GM20000 (cell line): ENCODE measurements around the gene CRYBG2.

Experiments
- DNase-seq: peaks from one replicate; pipeline ENCODE4 v3.0.0; 2012; ENCODE audit warnings: low spot score
- TF ChIP-seq, protein P1 (sequence below): IDR thresholded peaks from 2 replicates; pipeline ENCODE4 v1.5.1; 2012; ENCODE audit warnings: mild to moderate bottlenecking, control low read depth; ENCODE audit errors: extremely low read depth, missing control alignments

CRYBG2 gene

DNA sequence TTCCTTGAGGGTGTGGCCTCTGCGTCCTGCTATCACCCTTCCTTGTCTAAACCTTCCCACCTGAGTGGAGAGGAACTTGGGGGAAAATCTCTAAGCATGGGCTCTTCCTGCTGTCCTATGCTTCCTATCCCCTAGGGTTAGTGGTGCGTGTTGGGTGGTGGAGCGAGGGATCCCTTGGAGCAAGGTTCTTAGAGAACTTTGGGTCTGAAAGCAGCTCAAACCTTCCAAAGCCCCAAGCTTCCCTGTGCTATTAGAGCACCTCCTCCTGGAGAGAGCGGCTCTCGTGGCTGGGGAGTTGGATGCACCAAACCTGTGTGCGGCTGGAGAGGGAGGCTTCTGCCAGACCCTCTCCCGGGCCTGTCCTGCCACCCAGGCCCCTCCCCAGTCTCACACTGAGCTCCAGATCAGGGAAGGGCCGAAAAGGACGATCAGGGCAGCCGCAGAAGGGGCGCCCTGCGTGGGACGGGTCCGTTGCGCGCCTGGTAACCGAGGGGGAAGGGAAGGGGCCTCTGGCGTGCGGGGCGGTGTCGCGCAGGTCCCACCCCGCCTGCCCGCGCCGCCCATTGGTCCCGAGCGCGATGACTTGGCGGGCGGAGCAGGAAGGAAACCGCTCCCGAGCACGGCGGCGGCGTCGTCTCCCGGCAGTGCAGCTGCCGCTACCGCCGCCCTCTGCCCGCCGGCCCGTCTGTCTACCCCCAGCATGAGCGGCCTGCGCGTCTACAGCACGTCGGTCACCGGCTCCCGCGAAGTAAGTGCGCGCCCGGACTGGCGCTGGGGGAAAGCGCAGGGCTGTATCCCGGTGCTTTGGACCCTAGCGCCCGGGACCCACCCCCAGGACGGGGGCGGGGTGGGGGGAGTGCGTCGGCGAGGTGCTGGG, 74.2 kb downstream of the CRYBG2 start, which contains the start of gene SH3BGRL3:
TSS of gene SH3BGRL3 (plus strand) at position 631 of the 877 bp plus-strand sequence. CDS start at position 701, 70 bp downstream.
- DNase-seq, result peak; percentile 95
- TF ChIP-seq, protein P1, sequence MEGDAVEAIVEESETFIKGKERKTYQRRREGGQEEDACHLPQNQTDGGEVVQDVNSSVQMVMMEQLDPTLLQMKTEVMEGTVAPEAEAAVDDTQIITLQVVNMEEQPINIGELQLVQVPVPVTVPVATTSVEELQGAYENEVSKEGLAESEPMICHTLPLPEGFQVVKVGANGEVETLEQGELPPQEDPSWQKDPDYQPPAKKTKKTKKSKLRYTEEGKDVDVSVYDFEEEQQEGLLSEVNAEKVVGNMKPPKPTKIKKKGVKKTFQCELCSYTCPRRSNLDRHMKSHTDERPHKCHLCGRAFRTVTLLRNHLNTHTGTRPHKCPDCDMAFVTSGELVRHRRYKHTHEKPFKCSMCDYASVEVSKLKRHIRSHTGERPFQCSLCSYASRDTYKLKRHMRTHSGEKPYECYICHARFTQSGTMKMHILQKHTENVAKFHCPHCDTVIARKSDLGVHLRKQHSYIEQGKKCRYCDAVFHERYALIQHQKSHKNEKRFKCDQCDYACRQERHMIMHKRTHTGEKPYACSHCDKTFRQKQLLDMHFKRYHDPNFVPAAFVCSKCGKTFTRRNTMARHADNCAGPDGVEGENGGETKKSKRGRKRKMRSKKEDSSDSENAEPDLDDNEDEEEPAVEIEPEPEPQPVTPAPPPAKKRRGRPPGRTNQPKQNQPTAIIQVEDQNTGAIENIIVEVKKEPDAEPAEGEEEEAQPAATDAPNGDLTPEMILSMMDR, result peak; percentile 33

DNA sequence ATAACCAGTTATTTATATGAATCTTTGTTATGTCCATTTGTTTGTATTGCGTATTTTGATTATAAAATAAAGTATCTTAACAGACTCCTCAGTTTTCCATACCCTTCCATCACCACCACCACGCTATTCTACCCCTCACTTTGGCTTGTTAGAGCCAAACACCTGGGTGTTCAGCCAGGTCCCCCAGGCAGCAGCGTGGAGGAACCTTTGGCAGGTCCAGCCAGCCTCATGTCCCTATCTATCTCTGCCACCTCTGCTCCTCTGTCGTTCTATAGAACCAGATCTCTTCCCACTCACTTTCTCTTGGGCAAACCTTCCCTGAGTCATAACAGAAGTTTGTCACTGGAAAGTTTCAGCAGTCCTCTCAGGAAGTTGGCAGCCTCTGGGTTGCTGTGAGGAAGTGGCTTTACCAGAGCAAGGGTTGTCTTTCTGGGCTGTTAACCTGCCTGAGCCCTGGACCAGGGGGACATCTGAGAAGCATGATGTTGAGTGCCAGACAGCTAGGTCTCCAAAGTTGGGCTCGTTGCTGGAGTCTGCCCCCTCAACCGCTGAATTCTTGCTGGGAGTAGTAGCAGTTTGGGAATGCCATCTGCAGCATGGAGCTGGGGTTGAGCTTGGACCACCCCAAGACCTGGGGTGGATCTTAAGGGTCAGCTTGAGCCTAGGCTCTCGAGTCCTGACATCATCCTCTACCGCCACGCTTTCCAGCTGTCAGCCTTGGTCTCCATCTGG, 75.0 kb downstream of the CRYBG2 start:
- no peak for DNase-seq
- TF ChIP-seq, protein P1, result no peak

DNA sequence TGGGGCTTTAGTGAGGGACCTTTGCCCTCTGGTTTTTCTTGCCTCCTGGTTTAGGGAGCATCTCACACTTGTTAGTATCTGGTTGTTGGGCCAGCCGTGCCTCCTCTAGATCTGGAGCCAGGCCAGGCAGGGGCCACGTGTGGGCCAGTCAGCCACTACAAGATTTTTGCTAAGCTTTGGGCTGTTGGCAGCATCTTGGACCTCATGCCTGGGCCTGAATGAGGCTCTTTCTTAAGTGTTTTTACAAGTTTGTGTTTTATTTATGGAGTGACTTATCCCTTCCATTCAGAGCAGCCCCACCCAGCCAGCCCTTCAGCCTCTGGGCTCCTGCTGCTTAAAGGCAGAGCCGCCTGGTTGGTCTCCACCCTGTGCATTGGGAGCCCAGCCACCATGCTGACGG, 75.6 kb downstream of the CRYBG2 start:
- TF ChIP-seq, protein P1, result no peak
- no peak for DNase-seq

DNA sequence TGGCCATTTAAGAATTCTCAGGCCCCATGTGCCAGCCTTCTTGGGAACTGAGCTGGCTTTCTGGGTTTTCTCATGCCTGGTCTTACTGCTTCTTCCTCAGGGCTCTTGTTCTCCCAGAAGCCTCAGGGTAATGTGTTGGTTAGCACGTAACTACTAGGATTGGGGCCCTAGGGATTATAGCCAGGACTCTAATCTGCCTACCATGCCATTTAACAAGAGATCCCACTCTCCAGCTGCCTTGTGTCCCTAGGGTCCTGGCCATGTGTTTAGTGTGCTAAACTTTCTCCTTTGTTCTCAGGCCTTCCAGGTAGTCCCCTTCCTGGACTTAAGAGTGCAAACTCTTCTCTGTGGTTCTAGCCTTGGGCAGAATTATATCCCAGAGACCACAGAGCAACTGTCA, 76.2 kb downstream of the CRYBG2 start:
- TF ChIP-seq, protein P1, result no peak
- DNase-seq, result no peak

DNA sequence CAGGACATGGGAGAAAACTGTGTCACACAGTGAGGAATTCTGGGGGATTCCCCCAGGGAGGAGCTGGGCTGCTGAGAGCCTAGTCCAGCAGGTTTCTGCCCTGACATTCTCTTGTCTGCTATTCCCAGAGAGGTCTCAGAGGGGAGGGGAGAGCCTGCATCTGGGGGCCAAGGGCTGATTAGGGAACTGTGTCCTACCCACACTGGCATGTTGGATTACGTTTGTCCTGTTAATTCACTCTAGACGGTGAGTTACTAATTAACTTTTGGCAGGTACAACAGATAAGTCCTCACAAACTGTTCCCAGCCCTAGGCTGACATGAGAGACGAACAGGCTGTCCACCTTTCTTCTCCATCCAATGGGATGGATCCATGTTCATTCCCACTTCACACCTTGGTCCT, 76.7 kb downstream of the CRYBG2 start:
- no peak for DNase-seq
- TF ChIP-seq, protein P1, result no peak

DNA sequence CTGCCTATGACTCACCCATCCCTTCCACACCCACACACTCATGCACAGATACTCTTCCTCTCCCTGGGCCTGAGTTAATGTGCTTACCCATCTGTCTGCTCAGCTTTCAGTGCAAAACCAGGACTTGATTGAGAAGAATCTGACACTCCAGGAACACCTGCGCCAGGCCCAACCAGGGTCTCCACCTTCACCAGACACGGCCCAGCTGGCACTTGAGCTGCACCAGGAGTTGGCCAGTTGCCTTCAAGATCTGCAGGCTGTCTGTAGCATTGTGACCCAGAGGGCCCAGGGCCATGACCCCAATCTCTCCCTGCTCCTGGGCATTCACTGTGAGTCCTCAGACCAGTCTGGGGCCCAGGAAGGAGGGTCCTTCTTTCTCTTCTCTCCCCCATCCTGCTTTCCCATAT, 77.5 kb downstream of the CRYBG2 start:
- TF ChIP-seq, protein P1, result no peak
- DNase-seq, result peak; percentile 36
